GM19455 (cell line): Measurements from ENCODE around the gene KCTD21.

ENCODE experiments used
- ATAC-seq: cut with Tn5 transposase; IDR thresholded peaks from one replicate; pipeline ENCODE4 v1.9.1; 2021; ENCODE audit not compliant: unreplicated experiment

Gene KCTD21

DNA sequence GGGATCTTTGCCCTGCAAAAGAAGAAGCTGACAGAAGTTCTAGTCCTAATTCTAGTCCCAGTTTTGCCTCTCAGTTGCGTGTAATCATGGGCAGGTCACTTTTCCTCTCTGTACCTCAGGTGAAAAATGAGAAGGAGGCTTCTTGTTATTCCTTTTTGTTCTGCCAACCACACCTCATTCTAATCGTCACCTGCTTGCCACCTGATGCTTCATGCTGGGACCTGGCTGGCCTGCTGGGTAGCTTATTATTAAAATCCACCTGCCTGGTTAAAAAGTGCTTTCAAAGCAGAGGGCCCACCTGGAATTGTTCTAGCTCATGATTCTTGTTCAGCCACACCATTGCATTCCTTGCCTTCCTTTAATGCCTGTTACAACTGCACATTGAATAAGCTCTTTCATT lies 40.6 kb downstream of the KCTD21 start:
- ATAC-seq, result no peak

DNA sequence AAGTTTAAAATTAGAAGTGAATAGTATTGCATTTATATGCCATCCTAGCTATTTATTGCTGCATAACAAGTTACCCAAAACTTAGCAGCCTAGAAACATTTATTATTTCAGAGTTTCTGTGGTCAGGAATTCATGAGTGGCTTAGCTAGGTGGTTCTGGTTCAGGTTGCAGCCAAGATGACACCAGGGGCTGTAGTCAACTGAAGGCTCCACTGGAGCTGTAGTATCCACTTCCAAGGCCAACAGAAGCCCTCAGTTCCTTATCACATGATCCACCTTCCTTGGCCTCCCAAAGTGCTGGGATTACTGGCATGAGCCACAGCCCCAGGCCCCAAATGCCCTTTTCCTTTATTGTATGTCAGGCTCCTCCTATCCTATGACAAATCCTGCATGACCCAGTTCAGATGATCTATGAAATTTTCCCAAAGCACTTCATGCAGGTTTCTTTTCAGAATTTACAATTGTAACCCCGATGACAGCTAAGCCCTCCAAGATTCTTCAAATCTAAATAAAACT lies 42.9 kb downstream of the KCTD21 start:
- no peak for ATAC-seq

DNA sequence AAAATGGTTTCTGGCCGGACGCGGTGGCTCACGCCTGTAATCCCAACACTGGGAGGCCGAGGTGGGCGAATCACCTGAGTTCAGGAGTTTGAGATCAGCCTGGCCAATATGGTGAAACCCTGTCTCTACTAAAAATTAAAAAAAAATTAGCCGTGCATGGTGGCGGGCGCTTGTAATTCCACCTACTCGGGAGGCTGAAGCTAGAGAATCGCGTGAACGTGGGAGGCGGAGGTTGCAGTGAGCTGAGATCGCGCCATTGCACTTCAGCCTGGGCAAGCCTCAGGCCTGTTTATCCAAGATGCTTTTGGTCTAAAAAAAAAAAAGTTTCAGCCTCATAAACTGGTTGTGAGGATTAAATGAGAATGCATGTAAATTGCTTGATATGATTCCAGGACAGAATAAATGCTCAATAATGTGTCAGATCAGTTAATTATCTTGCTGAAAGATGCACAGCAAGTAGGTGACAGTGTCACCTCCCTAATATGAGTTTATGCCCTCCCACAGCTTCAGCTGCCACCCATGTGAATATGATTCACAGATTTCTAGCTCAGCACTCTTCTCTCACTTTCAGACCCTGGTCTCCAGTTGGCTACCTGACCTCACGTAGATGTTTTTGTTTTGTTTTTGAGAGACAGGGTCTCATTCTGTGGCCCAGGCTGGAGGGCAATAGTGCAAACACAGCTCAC lies 47.9 kb downstream of the KCTD21 start:
- no peak for ATAC-seq

- peak; percentile 92 for ATAC-seq
Observed at GRCh38 chr11:78139422-78140391, 48.7 kb downstream of the KCTD21 start, which contains the start of gene ALG8. ALG8 (minus strand) TSS chr11:78139626; CDS start chr11:78139588, 38 bp downstream.

GRCh38 chr11:78138694-78139421 lies 49.6 kb downstream of the KCTD21 start:
- ATAC-seq, result peak; percentile 26

DNA sequence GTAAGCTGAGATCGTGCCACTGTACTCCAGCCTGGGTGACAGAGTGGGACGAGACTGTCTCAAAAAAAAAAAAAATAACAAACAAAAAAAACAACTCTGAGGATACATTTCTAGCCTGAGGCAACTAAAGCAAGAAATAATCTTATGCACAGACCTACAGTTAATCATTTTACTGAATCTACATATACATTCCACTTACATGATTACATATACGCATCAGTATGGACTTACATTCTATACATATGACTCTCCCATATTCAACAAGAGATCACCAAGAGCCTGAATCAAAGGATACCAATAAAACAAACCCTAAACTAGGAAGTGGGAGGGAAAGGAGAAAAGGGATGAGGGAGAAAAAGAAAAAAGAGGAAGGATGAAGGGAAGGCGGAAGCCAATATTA lies 50.1 kb downstream of the KCTD21 start:
- ATAC-seq, result no peak

DNA sequence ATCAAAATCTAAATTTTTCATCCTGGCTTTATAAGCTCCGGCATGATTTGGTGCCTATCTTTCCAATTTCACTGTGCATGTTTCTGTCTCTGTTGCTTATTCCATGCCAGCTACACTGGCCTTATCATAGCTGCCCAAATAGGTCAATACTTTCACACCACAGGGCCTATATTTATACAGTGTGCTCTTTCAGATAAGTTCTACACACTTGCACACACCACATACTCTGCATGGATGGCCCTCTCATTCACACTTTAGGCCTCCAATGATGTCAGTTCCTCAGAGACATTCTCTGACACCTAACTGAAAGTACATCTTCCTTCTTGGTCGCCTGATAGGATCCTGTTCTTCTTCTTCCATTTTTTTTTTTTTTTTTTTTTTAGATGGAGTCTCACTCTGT lies 56.0 kb downstream of the KCTD21 start:
- ATAC-seq, result no peak

DNA sequence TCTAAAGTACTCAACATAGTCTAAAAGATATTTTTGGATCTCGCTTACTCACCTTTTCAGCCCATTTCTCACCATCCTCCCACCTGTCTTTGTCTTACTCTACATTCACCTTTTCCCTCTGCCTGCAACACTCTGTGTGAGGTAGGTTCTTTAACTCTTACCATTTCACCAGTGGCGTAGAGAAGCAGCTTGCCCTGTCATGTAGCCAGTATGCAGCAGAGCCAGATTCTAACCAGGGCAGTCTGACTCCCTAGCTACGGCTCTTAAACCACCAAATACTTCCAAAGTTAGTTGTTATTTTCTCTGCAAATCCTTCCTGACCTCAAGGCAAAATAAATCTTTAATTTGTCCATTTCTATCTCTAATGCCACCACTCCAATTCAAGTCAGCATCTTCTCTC lies 56.5 kb downstream of the KCTD21 start:
- ATAC-seq, result no peak

DNA sequence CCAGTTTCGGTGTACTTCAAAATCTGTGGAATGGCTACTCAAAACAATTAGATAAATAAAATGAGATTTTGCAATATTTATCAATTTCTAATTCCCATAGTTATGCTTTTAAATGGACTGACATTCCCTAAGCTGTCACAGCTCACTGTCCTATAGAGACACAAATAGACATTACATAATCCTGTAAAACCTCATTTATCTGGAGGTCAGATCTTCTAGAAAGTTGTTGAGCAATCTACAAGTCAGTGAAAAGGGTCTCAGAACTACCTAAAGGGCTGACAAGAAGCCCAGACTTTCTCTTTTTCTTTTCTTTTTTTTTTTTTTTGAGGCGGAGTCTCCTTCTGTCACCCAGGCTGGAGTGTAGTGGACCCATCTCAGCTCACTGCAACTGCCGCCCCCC lies 61.0 kb downstream of the KCTD21 start:
- ATAC-seq, result no peak
